ENCODE data around the gene UBE2I. TPM values are rescaled to one million over a fixed set of nuclear protein-coding genes. Genes with fewer than 3 reads are reported as not detected.

UBE2I gene
- total RNA-seq, 4 donors from 2014 or later = 25.9 to 133 (median 63.0) TPM

DNA sequence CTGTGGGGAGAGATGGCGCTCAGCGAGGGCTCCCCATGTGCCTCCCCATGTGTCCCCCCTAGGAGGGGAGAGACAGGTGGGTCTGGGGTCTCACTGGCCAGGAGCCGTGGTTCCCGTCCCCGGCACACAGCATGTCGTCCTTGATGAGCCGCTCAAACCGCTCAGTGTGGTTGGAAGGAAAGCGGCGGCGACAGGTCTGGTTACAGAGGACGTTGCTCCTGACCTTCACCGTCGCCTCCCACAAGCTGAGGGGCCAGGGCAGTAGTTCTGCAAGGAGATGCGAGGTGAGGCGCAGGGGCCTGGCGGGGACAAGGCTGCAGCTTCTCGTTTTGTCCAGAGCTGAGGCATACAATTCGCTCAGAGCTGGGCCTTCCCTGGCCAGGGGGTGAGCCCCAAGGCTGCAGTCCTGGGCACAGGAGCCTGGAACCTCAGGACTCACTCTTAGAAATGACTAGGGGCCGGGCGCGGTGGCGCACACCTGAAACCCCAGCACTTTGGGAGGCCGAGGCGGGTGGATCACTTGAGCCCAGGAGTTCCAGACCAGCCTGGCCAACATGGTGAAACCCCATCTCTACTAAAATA, 22.8 kb upstream of the UBE2I start:
- Histone ChIP-seq H3K9me3 (no peaks in the 10 kb centered on the region), H3K4me1 (no peaks in the 10 kb centered on the region), H3K27ac (no peak overlapping the region), H3K27me3 (peaks cover 6 to 21% of the 10 kb centered on the region in 2 donors), H3K36me3 (no peaks in the 10 kb centered on the region), H3K4me3 (no peak overlapping the region)
- intact Hi-C loops (cut with DNase I; ENCODE audit: low total_unique reads) = no loop called here
- no peak for DNase-seq
- no peak for TF ChIP-seq POLR2A (IDR thresholded peaks at IDR 0.05)
- TF ChIP-seq, protein P1, sequence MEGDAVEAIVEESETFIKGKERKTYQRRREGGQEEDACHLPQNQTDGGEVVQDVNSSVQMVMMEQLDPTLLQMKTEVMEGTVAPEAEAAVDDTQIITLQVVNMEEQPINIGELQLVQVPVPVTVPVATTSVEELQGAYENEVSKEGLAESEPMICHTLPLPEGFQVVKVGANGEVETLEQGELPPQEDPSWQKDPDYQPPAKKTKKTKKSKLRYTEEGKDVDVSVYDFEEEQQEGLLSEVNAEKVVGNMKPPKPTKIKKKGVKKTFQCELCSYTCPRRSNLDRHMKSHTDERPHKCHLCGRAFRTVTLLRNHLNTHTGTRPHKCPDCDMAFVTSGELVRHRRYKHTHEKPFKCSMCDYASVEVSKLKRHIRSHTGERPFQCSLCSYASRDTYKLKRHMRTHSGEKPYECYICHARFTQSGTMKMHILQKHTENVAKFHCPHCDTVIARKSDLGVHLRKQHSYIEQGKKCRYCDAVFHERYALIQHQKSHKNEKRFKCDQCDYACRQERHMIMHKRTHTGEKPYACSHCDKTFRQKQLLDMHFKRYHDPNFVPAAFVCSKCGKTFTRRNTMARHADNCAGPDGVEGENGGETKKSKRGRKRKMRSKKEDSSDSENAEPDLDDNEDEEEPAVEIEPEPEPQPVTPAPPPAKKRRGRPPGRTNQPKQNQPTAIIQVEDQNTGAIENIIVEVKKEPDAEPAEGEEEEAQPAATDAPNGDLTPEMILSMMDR (IDR thresholded peaks at IDR 0.05) = no peak

DNA sequence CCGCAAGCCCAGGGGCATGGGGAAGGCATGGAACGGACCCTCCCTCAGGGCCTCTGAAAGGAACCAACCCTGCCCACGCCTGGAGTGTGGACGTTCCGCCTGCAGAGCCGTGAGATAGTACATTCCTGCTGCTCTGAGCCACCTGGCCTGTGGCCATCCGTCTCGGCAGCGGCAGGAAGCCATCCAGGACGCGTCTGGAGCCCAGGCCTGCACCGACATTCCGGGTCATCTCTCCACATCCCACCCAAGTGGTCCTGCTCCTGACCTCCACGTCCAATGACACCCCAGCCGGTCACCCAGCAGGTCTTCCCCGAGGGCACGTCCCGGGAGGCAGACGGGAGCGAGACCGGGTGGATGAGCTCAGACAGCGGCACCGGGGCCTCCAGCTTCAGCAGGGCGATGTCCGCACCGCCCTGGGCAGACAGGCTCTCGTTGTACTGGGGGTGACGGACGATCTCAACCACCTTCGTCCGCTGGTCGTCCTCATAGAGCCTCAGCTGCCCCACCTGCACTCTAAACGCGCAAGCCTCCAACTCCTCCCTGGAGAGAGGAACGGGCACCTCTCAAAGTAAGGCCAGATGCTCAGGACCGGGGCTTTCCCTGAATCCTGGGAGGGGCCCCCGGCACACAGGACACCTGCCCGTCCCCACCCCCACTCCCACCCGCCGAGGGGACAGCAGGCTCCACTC, 21.3 kb upstream of the UBE2I start:
- no peak for DNase-seq
- TF ChIP-seq, protein P1 (IDR thresholded peaks at IDR 0.05) = no peak
- no peak for TF ChIP-seq POLR2A (IDR thresholded peaks at IDR 0.05)
- Histone ChIP-seq H3K4me3 (no peak overlapping the region), H3K27ac (no peak overlapping the region), H3K36me3 (no peaks in the 10 kb centered on the region), H3K4me1 (no peaks in the 10 kb centered on the region), H3K9me3 (no peaks in the 10 kb centered on the region), H3K27me3 (peaks cover 6 to 23% of the 10 kb centered on the region in 2 donors)
- intact Hi-C loops (cut with DNase I; ENCODE audit: low total_unique reads) = no loop called here

DNA sequence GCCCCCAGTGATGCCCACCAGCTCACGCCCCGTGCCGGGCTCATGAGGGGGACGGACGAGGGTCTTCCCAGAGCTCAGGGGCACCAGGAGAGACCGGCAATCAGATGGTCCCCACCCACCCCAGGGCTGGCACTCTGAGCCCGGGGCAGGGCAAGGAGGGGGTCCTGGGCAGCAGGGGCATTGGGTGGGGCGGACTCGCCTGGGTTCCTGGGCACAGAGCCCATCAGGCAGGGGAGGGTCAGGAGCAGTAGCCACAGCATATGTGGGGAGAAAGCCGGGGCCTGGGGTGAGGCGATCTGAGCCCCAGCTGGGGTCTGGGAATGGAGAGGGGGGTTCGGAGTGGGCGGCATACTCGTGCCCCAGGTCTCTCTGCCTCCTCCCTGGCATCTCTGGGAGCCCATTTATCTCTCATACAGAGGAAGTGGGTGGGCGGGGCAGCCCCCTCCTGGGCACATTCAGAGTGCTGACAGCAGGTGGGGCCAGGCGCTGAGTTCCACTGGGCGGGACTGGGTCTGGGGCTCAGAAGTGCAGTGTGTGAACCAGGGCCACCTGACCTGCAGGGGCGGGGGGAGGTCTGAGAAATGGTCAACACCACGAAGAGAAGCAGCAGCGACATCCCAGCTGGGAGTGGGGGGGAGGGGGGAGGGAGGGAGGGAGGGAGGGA, 20.5 kb upstream of the UBE2I start:
- H3K9me3 ChIP-seq = no peaks in the 10 kb centered on the region
- peaks cover 6 to 23% of the 10 kb centered on the region in 2 donors for H3K27me3 ChIP-seq
- no peak overlapping the region for H3K4me3 ChIP-seq
- H3K36me3 ChIP-seq = no peaks in the 10 kb centered on the region
- no peaks in the 10 kb centered on the region for H3K4me1 ChIP-seq
- TF ChIP-seq, protein P1 (IDR thresholded peaks at IDR 0.05) = no peak
- no peak for TF ChIP-seq POLR2A (IDR thresholded peaks at IDR 0.05)
- intact Hi-C loops (cut with DNase I; ENCODE audit: low total_unique reads) = no loop called here
- H3K27ac ChIP-seq = no peak overlapping the region
- DNase-seq = no peak

DNA sequence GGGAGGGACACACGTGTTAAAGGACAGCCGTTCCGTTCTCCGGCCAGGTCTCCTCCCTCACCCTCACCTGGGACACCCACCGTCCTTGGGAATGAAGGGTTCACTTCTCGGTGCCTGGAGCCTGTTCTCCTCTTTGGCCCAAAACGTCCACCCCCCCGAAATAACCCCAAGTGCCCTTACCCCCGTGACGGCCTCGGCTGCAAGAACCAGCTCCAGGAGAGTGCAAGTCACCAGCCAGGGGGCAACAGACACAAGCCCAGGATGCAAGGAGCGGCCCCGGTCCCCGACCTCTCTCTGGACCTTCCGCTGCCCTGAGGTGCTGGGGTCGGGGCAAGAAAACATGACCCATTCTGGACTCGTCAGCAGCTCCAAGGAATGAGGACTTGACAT, 20.0 kb upstream of the UBE2I start:
- Histone ChIP-seq H3K27ac (no peak overlapping the region), H3K4me3 (no peak overlapping the region), H3K4me1 (no peaks in the 10 kb centered on the region), H3K36me3 (no peaks in the 10 kb centered on the region), H3K27me3 (peaks cover 6 to 23% of the 10 kb centered on the region in 2 donors), H3K9me3 (no peaks in the 10 kb centered on the region)
- TF ChIP-seq POLR2A (IDR thresholded peaks at IDR 0.05) = no peak
- TF ChIP-seq, protein P1 (IDR thresholded peaks at IDR 0.05) = no peak
- intact Hi-C loops (cut with DNase I; ENCODE audit: low total_unique reads) = no loop called here
- DNase-seq = no peak

DNA sequence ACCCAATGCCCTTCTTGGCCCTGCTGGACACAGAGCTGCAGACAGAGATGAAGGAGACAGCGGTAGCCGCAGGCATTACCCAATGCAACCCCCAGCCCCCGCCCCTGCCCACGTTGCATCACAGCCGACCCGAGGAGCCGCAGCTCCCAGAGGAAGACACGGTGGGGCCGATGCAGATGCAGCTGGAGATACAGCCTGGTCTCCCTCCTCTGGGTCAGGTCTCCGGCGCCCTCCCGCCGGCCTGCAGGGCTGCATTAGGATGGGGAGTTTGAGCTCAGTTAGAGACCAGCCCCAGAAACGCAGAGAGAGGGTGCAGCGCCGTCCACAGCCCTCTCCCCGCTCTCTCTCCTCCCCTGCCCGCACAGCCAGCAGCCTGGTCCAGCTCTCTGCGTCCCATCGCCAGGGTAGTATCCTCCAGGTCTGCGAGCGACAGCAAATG, 19.4 kb upstream of the UBE2I start:
- no peaks in the 10 kb centered on the region for H3K9me3 ChIP-seq
- H3K27me3 ChIP-seq = peaks cover 6 to 23% of the 10 kb centered on the region in 2 donors
- DNase-seq = no peak
- H3K36me3 ChIP-seq = no peaks in the 10 kb centered on the region
- H3K4me3 ChIP-seq = no peak overlapping the region
- no peaks in the 10 kb centered on the region for H3K4me1 ChIP-seq
- no peak overlapping the region for H3K27ac ChIP-seq
- TF ChIP-seq, protein P1 (IDR thresholded peaks at IDR 0.05) = no peak
- no peak for TF ChIP-seq POLR2A (IDR thresholded peaks at IDR 0.05)
- intact Hi-C loops (cut with DNase I; ENCODE audit: low total_unique reads) = no loop called here
